Measurements from ENCODE around the gene GP2. TPM values are rescaled to one million over a fixed set of nuclear protein-coding genes. Genes with fewer than 3 reads are reported as not detected.

GP2 gene
- total and polyA plus RNA-seq, 2 donors (not counting 3 experiments of a cell fraction or from before 2014, with no cell fraction given) = not detected

- intact Hi-C loops (cut with micrococcal nuclease) = loop anchor here (10.0 kb wide), 1 partner anchor 322 kb away; no protein-coding TSS in a partner anchor
- no peak for TF ChIP-seq EZH2 (IDR thresholded peaks at IDR 0.05; ENCODE audit: borderline replicate concordance, low read depth, low read length, severe bottlenecking)
- no peak for TF ChIP-seq MAX (IDR thresholded peaks at IDR 0.05; ENCODE audit: insufficient read depth, insufficient read length)
- no peak for TF ChIP-seq JUN (IDR thresholded peaks at IDR 0.05; ENCODE audit: borderline replicate concordance, insufficient read depth, insufficient read length, low read depth)
- TF ChIP-seq GATA2 (IDR thresholded peaks at IDR 0.05; ENCODE audit: insufficient read depth, insufficient read length, low read depth, low read length) = no peak
- TF ChIP-seq POLR2A (IDR thresholded peaks at IDR 0.05; ENCODE audit: low read depth, low read length) = no peak
- TF ChIP-seq, protein P1, sequence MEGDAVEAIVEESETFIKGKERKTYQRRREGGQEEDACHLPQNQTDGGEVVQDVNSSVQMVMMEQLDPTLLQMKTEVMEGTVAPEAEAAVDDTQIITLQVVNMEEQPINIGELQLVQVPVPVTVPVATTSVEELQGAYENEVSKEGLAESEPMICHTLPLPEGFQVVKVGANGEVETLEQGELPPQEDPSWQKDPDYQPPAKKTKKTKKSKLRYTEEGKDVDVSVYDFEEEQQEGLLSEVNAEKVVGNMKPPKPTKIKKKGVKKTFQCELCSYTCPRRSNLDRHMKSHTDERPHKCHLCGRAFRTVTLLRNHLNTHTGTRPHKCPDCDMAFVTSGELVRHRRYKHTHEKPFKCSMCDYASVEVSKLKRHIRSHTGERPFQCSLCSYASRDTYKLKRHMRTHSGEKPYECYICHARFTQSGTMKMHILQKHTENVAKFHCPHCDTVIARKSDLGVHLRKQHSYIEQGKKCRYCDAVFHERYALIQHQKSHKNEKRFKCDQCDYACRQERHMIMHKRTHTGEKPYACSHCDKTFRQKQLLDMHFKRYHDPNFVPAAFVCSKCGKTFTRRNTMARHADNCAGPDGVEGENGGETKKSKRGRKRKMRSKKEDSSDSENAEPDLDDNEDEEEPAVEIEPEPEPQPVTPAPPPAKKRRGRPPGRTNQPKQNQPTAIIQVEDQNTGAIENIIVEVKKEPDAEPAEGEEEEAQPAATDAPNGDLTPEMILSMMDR (IDR thresholded peaks at IDR 0.05; ENCODE audit: extremely low read depth in 1 of 2, insufficient read depth in 1 of 2, low read depth in 1 of 2, low read length in 2 of 2) = no peak
- no peak for DNase-seq (ENCODE audit: low read depth, low spot score)
- H3K4me3 ChIP-seq (replicated peaks in 1 of 3; ENCODE audit: insufficient read depth in 1 of 3, low read depth in 1 of 3, low read length in 3 of 3) = no peak overlapping the region
- H4K20me1 ChIP-seq (replicated peaks; ENCODE audit: control insufficient read depth, extremely low read depth, insufficient read depth, low read length) = no peaks in the 10 kb centered on the region
- no peaks in the 10 kb centered on the region for H3K4me1 ChIP-seq (ENCODE audit: control insufficient read depth, extremely low read depth, insufficient read depth, low read length)
- ChIA-PET CTCF (no interaction called here), POLR2A (no interaction called here)
- no TSS peak for BruUV-seq (replicated peaks)
- no peaks in the 10 kb centered on the region for H3K79me2 ChIP-seq (ENCODE audit: control insufficient read depth, insufficient read depth, low read length)
- H3K36me3 ChIP-seq (ENCODE audit: control insufficient read depth in 2 of 2, extremely low read depth in 1 of 2, insufficient read depth in 2 of 2, low read length in 2 of 2) = no peaks in the 10 kb centered on the region
- H3K9ac ChIP-seq (replicated peaks; ENCODE audit: extremely low read depth, insufficient read depth, low read length) = no peak overlapping the region
- H3K4me2 ChIP-seq (ENCODE audit: insufficient read depth, low read length) = no peak overlapping the region
- H3K27ac ChIP-seq (ENCODE audit: insufficient read depth, low read depth, low read length) = no peak overlapping the region
- dilution Hi-C loops (cut with MboI; ENCODE audit: extremely low pct_ligation_motif_present, low sequenced_read_pairs) = no loop called here
- no peaks in the 10 kb centered on the region for H3K9me1 ChIP-seq (replicated peaks; ENCODE audit: control insufficient read depth, extremely low read depth, insufficient read depth, low read length)
- no peak overlapping the region for H2AFZ ChIP-seq (ENCODE audit: low read depth, low read length)
- no peaks in the 10 kb centered on the region for H3K9me3 ChIP-seq (replicated peaks; ENCODE audit: control insufficient read depth, insufficient read depth, low read length)
- H3K27me3 ChIP-seq (ENCODE audit: control insufficient read depth in 2 of 2, insufficient read depth in 2 of 2, low read length in 2 of 2) = no peaks in the 10 kb centered on the region
- FAIRE-seq = no peak
Observed at GRCh38 chr16:20306401-20306800, 20.9 kb downstream of the GP2 start.

All from endothelial cell of umbilical vein (primary cell).